Hematopoietic multipotent progenitor cell treated with erythropoietin and hydrocortisone succinate and interleukin-3 and kit ligand, for 17 days (in vitro differentiated cells): ENCODE data around the gene CDA.
"Not testable (repeated sequence)": the region's sequence is repeated elsewhere in the genome, so short reads cannot be mapped to it uniquely, and the experiment has no call there.

Experiments used
- DNase-seq: peaks from one replicate; pipeline ENCODE4 v3.0.0-alpha.2; 2015; ENCODE audit warnings: low spot score

The CDA gene

DNA sequence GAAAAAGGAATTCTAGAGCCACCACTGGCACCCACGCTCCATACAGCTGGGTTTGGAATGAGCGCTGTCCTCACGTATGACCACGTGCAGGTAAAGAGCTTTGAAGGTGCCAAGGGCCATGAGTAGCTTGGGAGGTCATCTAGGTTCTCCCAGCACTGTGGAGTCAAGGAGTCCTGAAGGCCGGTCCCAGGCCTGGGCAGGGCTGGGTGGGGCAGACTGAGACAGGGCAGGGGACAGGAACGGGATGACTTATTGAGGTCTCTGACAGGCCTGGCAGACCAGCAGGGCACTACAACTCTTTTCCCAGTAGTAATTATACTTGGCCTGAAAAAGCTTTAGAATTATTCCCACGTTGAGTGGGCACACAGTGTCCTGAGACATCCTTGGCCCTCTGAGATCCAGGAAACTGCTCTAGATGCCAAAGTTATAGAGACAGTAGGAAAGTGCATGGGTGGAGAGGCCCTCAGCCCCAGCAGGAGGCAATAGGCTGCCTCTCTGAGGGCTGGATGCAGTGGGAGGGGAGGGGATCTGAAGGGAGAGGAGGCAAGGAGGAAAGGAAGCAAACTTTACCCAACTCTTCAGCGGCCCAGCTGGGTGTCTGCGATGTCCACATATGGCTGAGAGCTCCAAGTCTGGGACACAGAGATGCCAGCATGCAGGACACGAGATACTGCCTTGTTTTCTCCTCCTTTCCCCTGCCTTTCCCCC lies 1.8 kb upstream of the CDA start:
- DNase-seq: no peak

DNA sequence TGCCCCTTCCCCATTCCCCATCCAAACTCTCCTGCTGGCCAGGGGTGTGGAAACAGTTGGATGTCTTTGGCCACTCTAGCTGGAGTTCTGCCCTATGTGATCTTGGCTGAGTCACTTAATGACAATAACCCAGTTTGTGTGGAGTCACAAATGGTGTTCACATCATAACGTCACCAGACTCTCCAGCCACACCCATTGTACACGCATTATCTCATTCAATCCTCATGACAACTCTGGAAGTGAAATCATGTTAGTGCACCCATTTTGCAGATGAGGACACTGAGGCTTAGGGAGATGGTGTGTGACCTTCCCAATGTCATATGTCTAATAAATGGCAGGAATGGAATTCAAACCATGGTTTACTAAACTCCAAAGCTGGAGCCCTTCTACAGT lies 1.2 kb upstream of the CDA start:
- no peak for DNase-seq

DNA sequence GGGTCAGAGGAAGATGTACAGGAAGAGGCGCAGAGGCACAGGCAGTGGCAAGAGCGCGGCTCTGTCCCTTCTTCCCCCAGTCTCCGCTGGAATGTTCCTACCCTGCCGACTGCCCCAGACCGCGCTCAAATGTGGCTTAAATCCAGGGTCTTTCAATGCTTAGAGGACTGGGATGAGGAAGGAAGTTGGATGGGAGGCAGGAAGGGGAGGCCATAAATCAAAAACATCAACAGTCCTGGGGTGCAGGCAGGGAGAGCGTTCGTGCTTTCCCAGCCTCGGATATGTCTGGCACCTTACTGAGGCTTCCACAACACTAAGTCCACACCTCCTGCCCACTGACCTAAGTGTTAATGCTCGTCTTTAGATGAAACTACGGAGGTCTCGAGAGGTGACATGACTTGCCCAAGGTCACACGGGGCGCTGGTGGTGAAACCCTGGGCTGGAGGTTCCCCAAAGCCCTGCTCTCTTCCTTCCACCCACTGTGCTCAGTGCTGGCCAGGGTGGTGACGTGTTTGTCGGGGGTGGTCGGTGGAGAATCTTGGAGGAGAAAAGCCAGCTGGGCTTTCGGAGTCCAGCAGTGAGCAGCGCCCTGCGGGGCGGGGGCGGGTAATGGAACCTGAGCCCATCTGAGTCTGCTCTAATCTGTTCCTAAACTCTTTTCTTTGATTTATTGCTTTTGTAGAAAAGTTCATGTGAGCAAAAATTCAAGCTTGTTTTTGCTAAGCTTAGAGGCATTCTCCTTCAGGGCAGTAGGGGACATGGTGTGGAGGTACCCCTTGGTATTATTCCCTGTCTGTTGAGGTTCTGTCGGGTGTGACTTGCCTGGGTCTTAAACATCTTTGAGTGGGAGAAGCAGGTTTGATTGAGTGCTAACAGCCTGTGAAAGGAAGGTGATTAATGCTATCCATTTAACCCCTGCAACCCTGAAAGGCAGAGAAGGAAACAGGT lies 708 bp downstream of the CDA start:
- DNase-seq: no peak

DNA sequence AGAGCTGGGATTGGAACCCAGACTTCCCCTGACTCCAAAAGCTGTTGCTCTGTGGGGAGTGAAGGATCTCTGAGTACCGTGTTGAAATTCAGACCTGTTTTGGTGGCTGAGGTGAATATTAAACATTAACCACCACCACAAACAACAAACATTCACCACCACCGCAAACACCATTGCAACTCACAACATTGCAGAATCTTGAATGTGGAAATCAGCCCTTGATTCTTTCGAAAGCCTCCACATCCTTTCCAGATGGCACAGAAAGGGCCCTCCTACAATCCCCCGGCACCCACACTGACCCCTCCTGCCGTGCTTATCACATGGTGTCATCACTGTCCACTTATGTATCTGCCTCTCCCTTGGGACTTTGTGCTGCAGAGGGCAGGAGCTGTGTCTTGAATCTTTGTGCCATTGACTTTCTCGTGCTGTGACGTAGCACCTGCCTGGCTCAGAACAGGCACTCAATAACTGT lies 1.4 kb downstream of the CDA start:
- DNase-seq: no peak

DNA sequence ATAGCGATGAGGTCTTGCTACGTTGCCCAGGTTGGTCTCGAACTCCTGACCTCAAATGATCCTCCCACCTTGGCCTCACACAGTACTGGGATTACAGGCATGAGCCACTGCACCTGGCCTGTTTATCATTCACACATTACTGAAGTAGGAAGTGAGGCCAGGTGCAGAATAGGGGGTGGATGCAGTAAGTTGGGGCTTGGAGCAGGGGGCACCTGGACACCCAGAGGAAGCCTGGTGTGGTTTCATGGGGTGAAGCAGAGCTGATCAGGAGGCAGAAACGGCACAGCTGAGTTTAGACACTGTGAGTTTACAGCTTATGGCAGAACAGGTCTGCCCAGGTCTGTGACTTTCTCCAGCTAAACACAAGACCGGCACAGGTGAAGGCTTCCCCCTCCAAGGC lies 4.9 kb downstream of the CDA start:
- DNase-seq: no peak

DNA sequence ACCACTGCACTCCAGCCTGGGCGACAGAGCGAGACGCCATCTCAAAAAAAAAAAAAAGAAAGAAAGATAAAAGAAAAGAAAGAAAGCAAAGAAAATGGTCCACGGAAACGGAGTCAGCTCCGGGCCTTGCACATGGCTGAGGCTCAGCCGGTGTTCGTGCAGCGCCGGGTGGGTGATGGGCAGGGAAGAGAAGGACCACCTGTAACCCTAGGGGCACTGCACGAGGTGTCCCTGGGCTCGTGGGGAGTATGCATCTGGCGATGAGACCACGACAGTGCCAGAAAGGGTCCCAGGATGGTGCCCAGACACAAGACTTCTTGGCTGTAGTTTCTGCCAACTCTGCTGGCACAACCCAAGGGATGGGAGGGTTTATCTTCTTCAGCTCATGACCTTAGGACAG lies 5.8 kb downstream of the CDA start:
- DNase-seq: no peak

DNA sequence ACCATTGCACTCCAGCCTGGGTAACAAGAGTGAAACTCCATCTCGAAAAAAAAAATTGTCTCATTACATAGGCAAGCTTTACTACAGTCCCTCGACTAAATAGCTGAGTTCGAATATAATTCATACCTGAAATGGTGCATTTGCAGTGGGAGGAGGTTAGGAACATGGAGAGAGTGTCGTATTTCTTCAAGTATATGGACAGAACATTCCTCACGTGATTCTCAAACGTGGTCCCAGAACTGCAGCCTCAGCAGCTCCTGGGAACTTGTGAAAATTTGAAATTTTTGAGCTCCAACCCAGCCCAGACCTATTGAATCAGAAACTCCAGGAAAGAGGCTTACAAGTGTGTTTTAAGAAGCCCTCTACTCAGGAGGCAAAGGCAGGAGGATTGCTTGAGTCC lies 7.2 kb downstream of the CDA start:
- no peak for DNase-seq

DNA sequence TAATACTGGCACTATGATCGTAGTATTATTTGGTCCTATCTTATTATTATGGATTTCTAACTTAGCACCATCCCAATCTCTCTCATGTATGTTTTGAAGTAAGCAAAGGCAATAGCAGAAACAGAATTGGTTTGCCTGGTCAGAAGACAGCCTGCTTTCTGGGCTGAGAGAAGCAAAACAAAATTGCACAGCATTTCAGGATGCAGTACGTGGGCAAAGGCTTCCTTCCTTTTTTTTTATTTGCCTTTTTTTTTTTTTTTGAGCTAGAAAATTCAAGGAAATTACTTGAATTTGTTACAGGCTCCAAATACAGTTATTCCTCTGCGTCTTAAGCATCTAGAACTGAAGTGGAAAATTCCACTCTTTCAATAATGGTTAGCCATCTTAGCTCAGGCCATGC lies 8.8 kb downstream of the CDA start:
- no peak for DNase-seq

DNA sequence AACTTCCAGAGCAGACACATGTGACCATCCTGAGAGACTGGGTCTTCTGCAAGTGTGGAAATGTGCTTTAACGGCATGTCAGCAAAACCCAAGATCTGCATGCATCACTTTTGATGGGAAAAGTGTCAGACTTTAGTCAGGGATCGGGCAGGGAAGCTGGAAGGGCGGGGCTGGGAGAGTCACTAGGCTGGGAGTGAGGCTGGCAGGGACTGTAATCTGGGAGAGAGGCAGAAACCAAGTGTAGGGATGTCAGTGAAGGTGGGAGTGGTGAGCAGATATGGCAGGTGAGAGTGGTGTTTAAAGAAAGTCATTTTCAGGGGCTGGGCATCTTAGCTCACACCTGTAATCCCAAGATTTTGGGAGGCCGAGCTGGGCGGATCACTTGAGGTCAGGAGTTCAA lies 11.3 kb downstream of the CDA start:
- DNase-seq: no peak

DNA sequence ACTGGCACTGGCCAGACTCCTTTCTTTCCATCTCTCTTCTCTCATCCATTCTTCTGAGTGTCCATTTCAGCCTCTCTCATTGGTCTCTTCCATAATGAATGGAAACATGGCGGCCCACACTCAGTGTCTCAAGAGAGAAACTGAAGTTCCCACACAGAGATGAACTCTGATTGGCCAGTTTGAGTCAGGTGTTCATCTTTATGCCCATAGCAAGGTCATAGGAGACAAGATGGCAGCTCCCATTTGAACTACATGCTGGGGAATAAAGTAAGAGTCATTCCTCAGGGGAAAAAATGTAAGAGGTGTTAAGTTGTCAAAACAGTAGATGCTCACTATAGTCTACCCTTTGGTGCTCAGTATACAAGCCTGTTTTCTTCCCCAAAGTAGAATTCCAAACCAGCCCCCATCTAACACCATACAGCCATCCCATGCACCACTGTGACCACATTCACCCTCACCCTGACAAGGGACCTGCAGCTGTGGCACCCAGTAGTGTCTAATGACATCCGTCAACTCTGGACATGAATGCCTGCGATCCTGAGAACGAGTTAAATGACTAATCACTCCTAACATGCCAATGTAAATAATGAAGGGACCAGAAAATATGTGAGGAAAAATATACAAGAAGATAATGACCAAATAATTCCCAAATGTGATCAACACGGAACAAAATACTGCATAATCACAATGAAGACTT lies 12.4 kb downstream of the CDA start:
- no peak for DNase-seq

DNA sequence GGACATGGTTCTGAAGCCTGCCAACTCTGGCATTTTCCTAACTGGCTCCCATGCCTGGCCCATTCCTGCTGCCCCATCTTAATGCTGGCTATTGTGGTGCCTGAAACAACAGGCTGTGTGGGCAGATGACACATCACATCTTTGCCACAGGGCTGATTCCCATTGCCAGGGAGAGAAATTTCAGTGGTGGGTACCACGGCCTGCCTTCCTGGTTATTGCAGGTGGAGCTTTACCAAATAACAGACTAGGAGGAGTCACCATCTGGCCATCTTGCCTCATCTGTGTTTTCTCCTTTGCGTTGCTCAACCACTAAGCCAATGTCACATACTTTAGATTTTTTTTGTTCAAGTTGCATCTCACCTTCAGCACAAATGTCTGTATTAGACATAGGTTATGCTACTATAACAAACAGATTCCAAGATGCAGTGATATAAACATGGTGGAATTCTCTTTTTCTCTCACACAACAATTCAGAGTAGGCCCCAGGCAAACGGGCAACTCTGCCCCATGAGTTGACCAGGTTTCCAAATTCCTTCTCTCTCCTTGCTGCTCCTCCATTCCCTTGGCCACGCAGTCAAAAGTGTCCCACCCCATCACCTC lies 14.1 kb downstream of the CDA start:
- DNase-seq: no peak

DNA sequence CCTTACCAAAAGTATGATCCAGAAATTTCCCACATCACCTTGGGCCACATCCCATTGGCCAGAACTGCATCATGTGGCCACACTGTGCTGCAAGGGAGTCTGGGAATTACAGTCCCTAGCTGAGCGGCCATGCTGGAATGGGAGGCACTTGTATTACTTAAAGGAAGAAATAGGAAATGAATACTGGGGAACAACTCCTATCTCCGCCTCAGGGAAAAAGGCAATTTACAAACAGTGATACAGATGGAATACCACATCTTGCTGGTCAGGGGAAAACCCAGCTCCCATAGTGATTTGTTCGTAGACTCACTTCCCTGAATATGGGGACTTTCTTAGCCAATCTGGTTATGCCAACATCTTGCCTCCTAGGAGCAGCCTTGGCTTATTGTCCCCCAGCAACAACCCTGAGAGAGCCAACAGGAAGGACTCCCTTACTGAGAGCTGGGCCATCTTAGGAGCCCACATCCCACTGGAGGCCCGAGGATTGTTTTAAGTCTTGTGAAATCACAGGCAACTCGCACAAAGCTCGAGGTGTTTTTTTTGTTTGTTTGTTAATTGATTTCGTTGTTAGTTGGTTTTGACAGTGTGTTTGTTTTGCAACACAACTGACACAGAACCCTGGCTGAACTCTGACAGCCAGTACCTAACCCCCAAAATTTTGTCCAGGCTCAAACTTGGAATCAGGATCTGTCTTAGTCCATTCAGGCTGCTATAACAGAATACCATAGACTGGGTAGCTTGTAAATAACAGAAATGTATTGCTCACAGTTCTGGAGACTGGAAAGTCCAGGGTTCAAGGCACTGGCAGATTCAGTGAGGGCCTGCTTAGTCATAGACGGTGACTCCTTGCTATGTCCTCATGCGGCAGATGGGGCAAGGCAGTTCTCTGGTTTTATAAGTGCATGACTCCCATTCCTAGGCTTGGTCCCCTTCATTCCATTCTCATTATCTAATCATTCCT lies 14.9 kb downstream of the CDA start:
- no peak for DNase-seq

DNA sequence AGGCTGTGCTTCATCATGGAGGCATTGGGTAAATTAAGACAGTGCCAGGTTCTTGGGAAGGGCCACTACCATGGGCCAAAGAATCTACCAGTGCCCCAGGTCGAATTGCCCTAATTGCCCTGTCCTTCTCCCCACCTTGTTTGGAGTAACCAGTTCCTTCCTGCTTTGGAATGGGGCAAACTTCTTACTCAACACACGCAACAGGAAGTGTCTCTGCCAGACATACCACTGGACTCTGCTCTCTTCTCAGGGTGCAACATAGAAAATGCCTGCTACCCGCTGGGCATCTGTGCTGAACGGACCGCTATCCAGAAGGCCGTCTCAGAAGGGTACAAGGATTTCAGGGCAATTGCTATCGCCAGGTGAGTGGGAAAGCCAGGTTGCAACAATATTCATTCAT lies 15.8 kb downstream of the CDA start:
- no peak for DNase-seq

DNA sequence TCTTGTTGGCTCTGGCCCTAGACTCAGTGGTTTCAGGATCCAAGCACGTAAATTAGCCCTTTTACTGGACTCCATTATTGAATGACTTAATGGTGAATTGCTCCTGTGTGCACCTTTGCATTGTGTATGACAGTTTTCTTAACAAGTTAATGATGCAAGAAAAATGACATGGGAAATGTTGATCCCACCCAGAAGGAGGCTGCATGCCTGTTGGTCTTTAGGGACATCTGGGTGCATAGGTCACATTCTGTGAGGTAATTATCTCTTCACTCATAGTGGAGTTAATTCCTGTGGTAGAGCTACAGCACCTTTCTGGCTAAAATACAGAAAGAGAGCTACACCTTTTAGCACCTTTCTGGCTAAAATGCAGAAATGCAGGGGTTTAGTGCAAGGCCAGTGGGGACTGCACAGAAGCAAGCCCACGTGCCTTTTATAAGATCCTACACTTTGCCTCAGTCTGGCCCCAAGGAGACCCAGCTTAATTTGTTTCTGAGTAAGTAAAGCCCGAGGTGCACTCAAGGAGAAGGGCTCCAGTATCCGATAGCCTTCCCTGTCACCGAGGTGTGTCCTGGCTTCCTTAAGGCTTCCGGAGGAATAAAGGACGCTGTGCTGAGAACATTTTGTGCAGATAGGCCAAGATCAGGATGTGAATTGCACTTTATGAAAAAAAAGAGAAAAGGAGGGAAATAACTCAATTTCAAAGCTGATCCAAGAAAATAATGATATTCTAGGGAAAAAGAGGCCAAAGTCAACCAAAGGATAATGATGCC lies 18.1 kb downstream of the CDA start:
- not testable (repeated sequence) for DNase-seq

DNA sequence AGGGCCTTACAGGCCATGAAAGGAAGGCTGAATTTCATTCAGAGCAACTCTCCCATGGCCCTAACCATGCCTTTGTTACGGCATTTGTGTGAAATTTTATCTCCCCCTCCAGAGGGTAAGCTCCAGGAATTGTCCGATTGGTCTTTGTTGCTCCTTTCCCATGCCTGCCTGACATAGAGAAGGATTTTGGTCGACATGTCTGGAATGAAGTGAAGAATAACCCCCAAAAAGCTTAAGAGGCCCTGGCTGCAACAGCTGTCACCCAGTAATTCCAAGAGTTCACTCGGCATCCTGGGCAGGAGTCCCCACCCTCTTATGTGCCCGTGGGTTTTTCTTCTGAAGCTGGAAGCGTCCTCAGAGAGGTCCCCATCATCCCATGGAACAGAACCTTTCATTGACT lies 20.6 kb downstream of the CDA start:
- DNase-seq: no peak

DNA sequence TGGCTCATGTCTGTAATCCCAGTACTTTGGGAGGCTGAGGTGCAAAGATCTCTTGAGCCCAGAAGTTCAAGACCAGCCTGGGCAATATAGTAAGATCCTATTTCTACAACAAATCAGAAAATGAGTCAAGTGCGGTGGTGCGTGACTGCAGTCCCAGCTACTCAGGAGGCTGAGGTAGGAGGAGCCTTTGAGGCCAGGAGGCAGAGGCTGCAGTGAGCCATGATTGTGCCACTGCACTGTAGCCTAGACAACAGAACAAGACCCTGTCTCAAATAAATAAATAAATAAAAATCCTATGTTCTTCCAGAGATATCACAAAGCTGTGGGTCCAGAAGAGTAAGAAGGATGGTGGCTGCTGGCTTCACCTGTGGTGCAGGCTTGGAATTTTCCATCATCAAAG lies 22.1 kb downstream of the CDA start:
- no peak for DNase-seq

DNA sequence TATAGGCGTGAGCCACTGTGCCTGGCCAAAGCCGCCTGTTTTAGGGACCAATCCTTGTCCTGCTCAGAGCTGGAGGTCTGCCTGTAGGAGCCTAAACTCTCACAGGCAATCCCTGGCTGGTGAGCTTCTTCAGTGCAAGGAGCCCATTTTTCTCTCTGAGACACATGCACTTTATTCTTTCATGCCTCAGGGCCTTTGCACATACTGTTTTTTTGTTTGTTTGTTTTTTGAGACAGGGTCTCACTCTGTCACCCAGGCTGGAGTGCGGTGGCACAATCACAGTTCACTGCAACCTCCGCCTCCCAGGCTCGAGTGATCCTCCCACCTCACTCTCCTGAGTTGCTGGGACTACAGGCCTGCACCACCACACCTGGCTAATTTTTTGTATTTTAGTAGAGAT lies 22.8 kb downstream of the CDA start:
- DNase-seq: no peak

DNA sequence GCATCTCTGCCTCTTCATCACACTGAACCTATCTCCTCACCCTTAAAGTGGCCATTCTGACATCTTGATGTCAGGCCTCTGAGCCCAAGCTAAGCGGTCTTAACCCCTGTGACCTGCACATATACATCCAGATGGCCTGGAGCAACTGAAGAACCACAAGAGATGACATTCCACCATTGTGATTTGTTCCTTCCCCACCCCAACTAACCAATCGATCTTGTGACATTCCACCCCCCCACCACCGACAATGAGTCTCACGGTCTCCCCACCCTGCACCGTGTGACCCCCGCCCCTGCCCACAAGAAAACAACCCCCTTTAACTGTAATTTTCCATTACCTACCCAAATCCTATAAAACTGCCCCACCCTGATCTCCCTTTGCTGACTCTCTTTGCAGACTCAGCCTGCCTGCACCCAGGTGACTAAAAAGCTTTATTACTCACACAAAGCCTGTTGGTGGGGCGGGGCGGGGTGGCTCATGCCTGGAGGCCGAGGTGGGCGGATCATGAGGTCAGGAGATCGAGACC lies 23.4 kb downstream of the CDA start:
- no peak for DNase-seq

DNA sequence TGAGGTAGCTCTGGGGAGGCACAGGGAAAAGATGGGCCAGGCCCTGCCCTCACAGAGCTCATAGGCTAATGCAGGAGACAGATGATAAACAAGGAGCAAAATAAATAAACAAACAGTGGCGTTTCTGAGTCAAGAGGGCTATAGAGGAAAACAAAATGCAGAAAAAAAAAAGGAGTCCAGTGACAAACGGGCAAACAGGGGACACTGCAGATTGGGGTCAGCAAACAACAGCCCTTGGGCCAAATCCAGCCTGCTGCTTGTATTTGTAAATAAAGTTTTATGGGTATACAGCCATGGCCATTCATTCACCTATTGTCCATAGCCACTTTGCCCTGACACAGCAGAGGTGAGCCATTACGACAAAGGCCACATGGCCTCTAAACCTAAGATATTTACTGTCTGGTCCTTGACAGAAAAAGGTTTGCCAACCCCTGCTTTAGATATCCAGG lies 25.3 kb downstream of the CDA start:
- no peak for DNase-seq
